GM21529 (cell line): ENCODE results near the gene ODAD2.
"Not testable (repeated sequence)": the region's sequence is repeated elsewhere in the genome, so short reads cannot be mapped to it uniquely, and the experiment has no call there.

Experiments
- ATAC-seq: cut with Tn5 transposase; IDR thresholded peaks from one replicate; pipeline ENCODE4 v1.9.1; 2021; ENCODE audit not compliant: unreplicated experiment

The ODAD2 gene

DNA sequence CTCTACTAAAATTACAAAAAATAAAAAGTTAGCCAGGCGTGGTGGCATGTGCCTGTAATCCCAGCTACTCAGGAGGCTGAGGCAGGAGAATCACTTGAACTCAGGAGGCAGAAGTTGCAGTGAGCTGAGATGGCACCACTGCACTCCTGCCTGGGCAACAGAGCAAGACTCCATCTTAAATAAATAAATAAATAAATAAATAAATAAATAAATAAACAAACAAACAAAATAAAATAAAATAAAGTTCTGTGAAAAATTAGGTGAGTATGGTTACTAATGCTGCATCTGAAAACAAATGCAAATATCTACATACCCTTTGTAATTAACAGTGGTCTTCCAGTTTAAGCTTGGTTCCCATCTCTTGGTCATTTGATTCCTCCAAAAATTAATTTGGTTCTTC is 28.1 kb downstream of the ODAD2 start:
- ATAC-seq = not testable (repeated sequence)

GRCh38 chr10:27969931-27970330 is 28.9 kb downstream of the ODAD2 start:
- ATAC-seq = not testable (repeated sequence)

DNA sequence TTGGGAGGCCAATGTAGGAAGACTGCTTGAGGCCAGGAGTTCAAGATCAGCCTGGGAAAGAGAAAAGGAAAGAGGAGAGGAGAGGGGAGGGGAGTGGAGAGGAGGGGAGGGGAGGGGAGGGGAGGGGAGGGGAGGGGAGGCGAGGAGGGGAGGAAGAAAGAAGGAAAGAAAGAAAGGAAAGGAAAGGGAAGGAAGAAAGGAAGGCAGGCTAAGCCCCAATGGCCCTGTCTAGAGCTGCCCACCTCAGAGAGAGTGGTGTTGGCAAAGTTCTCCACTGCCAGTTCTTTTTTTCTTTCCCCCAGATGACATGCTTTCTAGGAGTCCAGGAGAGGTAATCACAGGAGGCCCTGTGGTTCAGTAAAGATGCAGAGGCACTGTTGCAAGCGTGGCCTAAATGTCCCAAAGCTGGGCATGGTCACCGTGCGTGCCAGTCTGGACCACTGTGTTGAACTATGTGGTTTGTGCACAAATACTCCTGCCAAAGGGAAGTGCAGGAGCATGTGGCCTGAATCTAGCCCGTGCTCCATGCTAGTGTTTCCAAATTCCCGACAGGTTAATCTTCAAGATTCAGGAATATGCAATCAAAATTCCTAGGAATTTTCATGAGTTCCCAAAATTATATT is 39.7 kb downstream of the ODAD2 start:
- no peak for ATAC-seq

GRCh38 chr10:27958383-27958782 is 40.5 kb downstream of the ODAD2 start:
- peak; percentile 83 for ATAC-seq

- ATAC-seq = no peak
Observed at GRCh38 chr10:27950242-27950564, 48.7 kb downstream of the ODAD2 start.

GRCh38 chr10:27949528-27950241 is 49.2 kb downstream of the ODAD2 start:
- no peak for ATAC-seq

- ATAC-seq = no peak
Observed at GRCh38 chr10:27948186-27948585, 50.7 kb downstream of the ODAD2 start.

GRCh38 chr10:27947540-27947939 is 51.3 kb downstream of the ODAD2 start:
- no peak for ATAC-seq

GRCh38 chr10:27944005-27944404 is 54.9 kb downstream of the ODAD2 start:
- no peak for ATAC-seq

- no peak for ATAC-seq
Observed at GRCh38 chr10:27914888-27915287, 84.0 kb downstream of the ODAD2 start.

- ATAC-seq = no peak
Observed at GRCh38 chr10:27912231-27912630, 86.6 kb downstream of the ODAD2 start.

- no peak for ATAC-seq
Observed at GRCh38 chr10:27911539-27911938, 87.3 kb downstream of the ODAD2 start.

DNA sequence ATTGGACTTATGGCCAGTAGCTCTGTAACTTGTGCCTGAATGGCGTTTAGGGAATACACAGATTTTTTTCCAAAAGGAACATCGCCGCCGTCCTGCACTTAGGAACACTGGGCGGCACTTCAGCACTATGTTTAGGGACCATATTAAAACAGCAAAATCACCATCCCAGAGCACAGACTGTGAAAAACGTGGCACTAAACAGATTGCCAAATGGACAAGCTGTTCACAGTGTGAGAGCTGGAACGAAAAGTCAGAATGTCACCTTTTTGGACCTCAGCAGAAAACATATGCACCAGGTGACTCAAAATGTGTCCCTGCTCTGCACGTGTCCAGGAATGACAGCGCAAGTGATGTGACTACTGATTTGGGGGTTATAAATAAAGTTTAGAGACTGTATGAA is 87.9 kb downstream of the ODAD2 start:
- no peak for ATAC-seq

DNA sequence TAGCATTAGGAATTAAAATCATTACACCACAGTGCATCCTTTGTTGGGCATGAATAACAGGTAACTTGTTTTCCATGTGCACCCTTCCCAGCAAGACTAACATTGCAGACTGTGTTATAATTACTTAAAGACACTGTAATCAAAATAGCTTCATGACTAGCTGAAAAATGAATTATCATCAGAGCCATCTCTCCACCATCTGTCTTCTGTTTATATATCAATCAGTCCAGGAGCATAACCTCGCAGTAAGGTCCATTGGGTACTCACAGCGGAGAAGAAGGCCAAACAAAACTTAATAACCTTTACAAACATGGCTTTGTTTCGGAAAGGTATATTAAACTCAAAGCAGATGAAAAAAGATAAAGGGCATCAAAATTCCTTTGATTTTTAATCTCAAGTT is 90.6 kb downstream of the ODAD2 start:
- ATAC-seq = no peak

- ATAC-seq = not testable (repeated sequence)
Observed at GRCh38 chr10:27899485-27899884, 99.4 kb downstream of the ODAD2 start.

GRCh38 chr10:27899058-27899457 is 99.8 kb downstream of the ODAD2 start:
- no peak for ATAC-seq

DNA sequence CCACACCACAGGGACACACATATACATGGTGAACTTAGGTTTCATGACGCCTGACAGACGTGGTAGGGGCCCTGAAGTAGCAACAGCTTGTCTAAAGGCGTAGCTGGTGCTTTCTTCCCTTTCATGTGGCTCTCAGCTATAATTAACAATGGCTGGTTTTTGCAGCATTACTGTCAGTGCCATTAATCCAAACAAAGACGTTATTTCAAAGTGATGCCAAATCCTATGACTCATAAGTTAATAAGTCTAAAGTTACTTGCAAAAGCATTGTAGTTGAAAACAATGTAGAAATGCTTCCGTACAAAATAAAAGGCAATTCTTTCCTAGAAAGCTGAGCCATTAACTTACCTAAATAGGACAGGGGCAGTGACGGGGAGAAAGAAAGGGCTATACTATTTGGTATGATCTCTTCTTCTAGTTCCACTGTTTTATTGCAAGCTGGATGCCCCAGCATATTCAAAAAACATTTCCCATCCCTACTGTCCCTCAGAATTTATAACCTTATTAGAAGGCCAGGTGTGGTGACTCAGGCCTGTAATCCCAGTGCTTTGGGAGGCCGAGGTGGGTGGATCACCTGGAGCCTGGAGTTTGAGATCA is 105.4 kb downstream of the ODAD2 start:
- no peak for ATAC-seq

GRCh38 chr10:27890971-27891370 is 107.9 kb downstream of the ODAD2 start:
- ATAC-seq = no peak

DNA sequence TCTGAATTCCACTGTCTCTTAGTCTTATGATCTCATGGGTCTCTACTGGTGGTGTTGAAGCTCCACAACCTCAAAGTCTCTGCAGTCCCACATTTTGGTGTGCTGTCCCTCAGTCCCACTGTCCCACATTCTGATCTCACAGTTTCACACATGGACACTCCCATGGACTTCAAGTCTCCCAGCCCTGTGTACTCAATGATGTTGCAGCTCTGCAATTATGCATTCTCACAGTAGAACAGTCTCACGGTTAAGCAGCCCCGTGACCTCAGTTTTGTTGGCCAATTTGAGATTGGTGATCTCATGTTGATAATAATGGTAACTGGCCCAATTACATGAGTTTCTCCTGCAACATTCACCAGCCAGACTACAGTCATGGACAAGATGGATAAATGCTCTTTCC is 109.4 kb downstream of the ODAD2 start:
- no peak for ATAC-seq

- no peak for ATAC-seq
Observed at GRCh38 chr10:27884185-27884641, 114.7 kb downstream of the ODAD2 start.

DNA sequence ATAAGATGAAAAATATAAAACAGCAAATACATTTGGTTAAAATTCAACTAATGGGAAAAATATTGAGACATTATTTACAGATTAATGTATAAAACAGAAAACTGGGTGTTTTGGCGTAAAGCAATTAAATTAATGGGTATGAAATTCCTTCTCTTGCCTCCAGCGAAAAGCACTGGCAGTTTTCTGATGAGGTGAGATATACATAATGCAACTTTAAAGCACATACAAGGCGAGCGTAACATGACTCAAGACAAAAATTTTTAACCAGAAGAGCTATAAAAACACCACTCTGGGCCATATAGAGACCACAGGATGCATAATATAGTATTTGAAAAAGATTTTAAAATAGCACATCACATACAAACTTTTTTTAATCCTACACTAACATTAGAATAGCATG is 120.6 kb downstream of the ODAD2 start:
- no peak for ATAC-seq

- ATAC-seq = no peak
Observed at GRCh38 chr10:27865221-27865635, 133.7 kb downstream of the ODAD2 start.
